T-helper 1 cell (primary cell): Measurements from ENCODE around the gene C9orf153.
"Not testable (repeated sequence)": the region's sequence is repeated elsewhere in the genome, so short reads cannot be mapped to it uniquely, and the experiment has no call there.

Experiments used
- DNase-seq, 5 donors: peaks; one replicate each; pipeline ENCODE4 v3.0.0-alpha.2; 2012 to 2020
- total RNA-seq, 4 donors: gene quantifications; one replicate each; lab custom pipeline; 2026; lab: John Stamatoyannopoulos, UW

Gene C9orf153
- 1.2 to 3.5 (median 1.9) reads per million in 4 donors for total RNA-seq

- DNase-seq = no peak
Observed at GRCh38 chr9:86259557-86259956, at the start of gene C9orf153. C9orf153 (minus strand) TSS chr9:86259657; CDS start chr9:86229603, 30,054 bp downstream.

DNA sequence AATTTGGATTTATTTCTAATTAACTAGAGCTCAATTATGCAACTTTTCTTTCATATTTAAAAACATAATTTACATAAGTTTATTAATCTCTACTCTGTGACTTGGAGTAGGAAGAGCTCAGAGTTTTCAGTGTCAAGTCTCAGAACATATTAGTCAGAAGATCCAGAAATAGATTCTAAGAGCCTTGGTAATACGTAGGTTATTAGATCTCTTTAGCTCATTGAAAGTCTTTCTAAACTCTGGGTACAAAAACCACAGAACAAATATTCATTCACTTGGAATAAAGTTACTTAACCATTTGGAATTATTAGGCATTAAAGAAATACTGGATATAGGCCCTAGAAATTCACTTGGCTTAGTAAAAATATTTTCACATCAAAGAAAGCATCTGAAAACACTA lies 49.2 kb upstream of the C9orf153 start:
- no peak for DNase-seq

- DNase-seq = no peak
Observed at GRCh38 chr9:86304236-86304730, 44.8 kb upstream of the C9orf153 start.

DNA sequence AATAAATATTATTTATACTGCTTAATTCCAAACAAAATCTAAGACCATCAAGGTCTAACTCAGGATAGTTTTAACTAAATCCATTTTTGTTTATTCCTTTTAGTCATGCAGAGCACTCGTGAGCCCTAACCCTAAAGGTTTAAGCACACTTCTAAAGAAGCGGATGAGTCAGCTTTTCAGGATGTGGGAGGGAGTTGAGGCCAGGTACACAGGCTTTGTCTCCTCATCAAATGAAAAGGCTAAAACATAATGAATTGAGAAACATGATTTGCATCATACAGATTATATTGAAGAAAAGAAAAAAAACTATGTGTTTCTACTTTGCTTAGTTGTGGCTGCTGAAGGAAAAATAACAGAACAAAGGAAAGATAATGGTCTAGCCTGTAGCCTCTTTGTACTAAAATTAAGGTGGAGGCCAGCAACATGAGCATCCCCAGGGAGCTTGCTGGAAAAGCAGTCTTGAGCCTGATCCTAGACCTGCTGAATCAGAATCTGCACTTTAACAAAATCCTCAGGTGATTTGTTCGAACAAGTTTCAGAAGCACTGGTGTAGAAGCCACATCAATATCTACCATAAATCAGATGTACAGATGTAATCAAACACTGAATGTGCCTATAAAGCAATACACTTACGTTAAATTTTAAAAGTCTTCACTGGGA lies 44.0 kb upstream of the C9orf153 start:
- peak in 3 of 5 donors; percentile 7 to 68 (median 17) for DNase-seq

DNA sequence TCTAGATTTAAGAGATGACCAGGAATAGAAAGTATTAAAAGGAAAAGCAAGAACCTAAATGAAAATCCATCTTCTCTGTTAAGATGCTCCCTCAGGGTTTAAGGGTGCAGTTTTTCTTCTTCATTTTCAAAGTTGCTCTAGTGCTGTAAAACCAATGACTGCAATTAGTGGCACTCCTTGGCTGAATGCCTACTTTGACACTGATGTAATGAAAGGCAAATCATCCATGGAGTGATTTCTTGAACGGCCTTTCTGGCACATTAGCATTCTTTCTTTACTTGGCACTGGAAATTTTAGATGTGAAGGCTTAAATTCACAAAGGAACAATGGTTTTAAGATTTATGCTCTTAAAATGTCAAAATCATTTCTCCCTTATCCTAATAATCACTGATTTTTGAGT lies 42.2 kb upstream of the C9orf153 start:
- no peak for DNase-seq

- DNase-seq = no peak
Observed at GRCh38 chr9:86300701-86301100, 41.2 kb upstream of the C9orf153 start.

GRCh38 chr9:86298873-86299272 lies 39.4 kb upstream of the C9orf153 start:
- no peak for DNase-seq

DNA sequence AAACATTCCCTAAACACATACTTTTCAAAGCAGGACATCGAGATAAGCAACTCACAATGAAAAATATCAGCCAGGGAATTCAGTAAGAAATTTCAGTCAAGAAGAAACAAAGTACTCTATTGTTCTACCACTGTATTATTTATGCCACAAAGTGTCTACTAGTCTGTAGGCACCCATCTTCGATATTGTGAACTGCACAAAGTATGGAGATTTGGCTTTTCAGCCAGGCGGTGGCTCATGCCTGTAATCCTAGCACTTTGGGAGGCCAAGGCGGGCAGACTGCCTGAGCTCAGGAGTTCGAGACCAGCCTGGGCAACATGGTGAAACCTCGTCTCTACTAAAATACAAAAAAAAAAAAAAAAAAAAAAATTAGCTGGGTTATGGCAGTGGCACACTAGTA lies 30.9 kb upstream of the C9orf153 start:
- DNase-seq = not testable (repeated sequence)

DNA sequence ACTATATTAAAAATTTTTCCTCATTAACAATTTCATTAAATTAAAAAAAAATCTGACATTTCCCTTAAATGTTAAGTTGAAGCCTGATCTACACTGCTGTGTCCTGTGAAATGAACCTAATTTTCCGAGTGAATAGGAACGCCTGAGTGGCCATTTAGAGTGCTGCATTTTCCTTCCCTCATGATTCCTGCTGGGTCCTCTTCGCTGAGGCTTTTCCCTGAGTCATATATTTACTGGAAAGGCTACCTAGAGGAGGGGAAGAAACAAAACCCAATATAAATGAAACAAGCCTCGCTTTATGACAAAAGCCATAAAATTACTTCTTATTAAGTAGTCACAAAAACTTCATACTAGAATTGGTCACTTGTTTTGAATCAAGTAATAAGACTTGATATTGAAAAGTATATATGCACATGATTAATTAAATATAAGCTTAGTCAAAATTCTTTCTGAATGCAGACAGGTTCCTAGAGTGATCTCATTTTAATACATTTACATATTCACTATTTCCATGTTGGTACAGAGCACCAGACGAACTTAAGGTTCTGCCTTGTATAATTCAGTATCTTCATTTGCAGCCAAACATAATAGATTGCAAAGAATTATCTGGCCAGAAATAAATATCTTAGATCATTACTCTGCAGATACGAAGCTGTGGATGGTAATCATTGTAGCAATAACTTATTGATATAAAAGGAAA lies 29.2 kb upstream of the C9orf153 start:
- no peak for DNase-seq

- DNase-seq = peak in 1 of 5 donors; percentile 19
Observed at GRCh38 chr9:86287013-86287412, 27.6 kb upstream of the C9orf153 start.

DNA sequence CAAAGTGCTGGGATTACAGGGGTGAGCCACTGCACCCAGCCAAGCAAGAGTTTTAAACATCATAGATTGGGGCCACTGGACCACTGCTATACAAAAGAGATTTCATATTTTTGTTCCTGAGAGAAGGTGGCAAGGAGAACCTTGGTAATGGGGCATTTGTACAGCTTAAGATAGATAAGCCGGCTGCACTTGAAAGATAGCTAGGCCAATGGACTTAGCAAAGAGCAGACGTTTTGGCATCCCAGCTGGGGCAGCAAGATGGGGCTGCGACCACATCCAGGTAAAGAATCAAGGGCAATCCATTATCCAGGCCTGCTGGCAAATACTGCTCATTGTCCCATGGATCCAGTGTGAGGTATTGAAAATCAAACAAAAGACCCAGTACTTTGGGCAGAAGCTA lies 26.8 kb upstream of the C9orf153 start:
- no peak for DNase-seq

DNA sequence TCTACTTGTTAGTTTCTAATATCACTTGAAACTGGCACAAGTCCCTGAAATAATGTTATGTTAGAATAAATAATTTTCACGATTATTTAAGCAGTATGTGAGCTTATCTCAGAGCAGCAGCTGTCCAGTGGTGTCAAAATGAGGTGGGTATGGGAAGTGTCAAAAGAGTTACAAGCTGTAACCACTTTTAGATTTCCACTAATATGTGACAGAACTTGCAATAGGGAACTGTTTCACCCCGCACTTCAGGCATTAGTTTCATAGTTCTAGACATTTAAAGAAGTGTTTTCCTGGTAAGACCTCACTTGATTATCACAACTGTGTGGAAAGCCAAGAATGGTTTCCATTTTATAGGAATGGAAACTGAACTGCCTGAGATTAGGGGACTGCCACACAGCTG lies 25.8 kb upstream of the C9orf153 start:
- no peak for DNase-seq

DNA sequence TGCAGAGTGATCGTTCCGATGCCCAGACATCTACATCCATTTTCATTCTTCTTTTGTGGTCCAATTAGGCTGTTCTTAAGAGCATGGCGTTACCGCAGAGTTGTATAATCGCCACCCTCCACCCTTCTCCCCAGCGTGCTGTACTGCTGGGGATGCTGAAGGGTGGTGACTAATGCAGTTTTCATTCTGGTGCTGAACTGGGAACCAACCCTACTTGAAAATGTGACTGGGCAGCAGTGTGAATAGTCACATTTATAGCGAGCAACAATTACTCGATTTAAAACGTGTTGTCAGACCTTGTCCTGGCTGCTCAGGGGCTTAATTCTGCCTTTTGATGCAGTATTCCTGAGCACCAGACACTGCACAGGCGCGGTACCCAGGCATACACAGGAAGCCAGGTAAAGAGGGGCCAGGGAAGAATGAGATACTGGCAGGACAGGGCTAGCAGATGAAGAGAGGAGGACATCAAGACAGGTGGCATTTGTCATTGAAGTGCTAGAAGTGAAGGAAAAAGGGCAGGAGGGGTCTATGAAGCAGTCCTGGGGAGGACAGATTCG lies 23.6 kb upstream of the C9orf153 start:
- DNase-seq = no peak

DNA sequence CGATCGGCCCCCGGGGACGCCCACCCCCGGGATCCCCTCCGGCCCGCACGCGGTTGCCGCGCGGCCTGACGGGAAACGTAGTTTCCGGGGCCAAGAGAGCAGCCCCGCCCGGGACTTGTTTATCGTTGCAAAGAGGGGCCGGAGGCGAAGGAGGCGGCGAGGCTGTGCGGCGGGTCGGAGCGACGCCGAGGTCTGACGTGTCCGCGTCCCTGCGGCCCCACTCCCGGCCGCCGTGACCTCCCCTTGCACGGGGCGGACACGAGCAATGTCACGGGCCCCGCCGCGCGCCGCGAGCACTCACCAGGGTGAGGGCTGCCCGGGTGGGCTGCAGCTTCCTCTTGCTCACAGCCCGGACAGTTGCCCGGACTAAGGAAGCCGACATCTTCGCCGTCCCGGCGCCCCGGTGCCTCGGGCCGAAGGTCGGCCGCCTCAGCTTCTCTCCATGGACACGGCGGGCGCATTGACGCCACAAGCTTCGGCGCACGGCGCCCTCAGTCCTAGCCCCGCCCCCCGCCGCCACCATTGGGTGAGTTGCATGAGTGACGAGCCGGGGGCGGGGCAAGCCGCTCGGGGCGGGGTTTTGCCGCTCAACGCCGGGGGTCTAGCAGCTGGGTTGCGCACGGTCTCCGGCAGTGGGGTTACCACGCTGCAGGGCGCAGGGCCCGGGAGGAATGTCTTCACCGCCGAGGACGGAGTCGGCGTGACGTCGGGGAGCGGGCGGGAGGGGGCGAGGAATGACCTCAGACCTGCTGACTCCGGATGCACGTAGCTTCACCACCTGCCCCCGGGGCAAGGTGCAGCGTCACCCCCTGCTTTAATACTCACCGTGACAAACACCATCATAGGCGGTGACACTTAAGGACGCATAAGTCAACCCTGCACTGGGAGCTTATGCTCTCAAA lies 22.9 kb upstream of the C9orf153 start, which contains the start of gene ISCA1:
ISCA1 (minus strand) TSS at position 462 of the 902 bp plus-strand sequence; CDS start at position 382, 80 bp downstream.
- DNase-seq = peak; percentile 93 to 99 (median 98)

DNA sequence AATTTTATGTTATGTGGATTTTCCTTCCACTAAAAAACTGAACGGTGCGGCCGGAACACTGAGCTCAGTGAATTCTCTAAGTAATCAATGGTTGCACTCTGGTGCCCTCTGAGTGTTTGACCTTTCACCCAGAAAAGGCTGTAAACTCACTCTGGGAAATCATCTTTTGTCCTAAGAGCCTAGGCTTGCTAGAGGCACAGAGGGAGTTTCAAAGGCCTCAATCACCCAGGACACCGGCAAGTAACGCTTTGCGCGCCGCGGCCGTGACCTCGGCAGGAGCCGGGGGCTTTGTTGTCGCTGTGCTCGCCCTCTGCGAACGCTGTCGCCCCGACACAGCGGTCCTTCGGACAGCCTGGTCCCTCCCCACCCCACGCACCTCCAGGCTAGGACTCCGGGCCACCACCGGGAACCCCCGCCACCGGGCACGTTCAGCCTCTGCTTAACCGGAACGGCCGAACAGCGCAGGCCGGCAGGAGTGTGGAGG lies 22.2 kb upstream of the C9orf153 start:
- no peak for DNase-seq

DNA sequence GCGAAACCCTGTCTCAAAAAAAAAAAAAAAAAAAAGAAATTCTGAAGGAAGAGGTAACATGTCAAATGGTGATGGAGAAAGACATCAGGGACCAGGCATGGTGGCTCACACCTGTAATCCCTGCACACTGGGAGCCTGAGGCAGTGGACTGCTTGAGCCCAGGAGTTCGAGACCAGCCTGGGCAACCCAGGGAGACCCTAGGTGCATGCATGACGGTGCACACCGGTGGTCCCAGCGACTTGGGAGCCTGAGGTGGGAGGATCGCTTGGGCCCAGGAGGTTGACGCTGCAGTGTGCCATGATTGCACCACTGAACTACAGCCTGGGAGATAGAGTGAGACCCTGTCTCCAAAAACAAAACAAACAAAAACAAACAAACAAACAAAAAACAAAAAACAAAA lies 21.1 kb upstream of the C9orf153 start:
- DNase-seq = no peak

DNA sequence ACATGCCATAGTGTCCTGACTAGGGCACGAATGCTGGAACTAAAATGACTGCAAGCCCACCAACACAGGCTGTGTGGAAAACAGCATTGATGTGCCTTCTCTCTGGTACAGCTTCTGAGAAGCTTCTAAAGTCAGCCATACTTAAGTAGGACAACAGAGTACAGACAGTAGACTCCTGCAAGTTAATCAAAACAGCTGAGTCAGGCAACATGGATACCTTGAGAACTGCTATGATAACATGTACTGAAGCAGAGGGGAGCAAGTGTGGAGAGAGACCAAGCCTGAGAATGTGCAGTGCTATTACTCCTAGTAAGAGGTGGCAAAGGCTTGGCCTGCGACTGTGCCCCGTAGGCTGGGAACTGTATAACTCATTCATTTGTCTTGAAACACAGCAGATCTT lies 20.4 kb upstream of the C9orf153 start:
- no peak for DNase-seq

- no peak for DNase-seq
Observed at GRCh38 chr9:86277072-86277471, 17.6 kb upstream of the C9orf153 start.

DNA sequence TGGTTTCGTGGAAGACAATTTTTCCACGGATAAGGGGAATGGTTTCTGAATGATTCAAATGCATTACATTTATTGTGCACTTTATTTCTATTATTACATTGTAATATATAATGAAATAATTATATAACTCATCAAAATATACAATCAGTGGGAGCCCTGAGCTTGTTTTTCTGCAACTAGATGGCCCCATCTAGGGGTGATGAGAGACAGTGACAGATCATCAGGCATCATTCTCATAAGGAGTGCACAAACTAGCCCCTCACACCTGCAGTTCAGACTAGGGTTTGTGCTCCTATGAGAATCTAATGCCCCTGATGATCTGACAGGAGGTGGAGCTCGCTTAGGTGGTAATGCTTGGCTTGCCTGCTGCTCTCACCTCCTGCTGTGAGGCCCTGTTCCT lies 16.5 kb upstream of the C9orf153 start:
- DNase-seq = no peak

- DNase-seq = no peak
Observed at GRCh38 chr9:86274821-86275643, 15.6 kb upstream of the C9orf153 start.

DNA sequence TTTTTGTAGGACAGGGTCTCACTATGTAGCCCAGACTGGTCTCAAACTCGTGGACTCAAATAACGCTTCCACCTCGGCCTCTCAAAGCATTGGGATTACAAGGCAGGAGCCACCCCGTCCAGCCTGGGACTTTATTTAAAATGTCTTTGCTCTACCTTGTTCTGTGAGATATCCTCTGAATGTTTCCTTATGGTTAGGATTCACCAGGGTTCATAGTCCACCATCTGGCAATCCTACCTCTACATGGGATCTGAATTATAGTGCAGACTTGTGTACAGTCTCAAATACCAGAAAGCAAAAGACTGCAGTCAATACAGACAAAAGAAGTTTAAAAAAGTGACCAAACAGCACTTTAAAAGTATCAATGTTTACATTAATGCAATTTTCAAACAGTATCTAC lies 12.8 kb upstream of the C9orf153 start:
- no peak for DNase-seq

GRCh38 chr9:86263876-86264275 lies 4.4 kb upstream of the C9orf153 start:
- no peak for DNase-seq
